Measurements from ENCODE around the gene PTPRE.

Gene PTPRE

DNA sequence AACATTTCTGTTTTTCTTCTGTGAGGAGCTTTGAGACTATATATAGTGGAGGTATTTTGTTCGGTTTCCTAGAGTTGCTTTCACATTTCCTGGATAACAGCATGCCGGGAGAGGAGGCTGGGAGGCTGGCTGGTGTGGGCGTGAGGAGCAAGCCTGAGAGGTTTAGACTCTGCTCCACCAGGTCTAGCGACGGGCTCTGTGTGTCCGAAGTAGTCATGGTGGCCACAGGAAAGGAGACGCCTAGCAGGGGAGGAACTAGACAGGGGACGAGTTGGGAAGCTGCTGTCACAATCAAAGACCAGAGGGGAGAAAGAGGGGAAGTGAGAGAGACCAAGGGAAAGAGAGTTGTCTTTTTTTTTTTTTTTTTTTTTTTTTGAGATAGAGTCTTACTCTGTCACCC, 19.6 kb downstream of the PTPRE start:
- no peak for DNase-seq (ENCODE audit: low spot score)

DNA sequence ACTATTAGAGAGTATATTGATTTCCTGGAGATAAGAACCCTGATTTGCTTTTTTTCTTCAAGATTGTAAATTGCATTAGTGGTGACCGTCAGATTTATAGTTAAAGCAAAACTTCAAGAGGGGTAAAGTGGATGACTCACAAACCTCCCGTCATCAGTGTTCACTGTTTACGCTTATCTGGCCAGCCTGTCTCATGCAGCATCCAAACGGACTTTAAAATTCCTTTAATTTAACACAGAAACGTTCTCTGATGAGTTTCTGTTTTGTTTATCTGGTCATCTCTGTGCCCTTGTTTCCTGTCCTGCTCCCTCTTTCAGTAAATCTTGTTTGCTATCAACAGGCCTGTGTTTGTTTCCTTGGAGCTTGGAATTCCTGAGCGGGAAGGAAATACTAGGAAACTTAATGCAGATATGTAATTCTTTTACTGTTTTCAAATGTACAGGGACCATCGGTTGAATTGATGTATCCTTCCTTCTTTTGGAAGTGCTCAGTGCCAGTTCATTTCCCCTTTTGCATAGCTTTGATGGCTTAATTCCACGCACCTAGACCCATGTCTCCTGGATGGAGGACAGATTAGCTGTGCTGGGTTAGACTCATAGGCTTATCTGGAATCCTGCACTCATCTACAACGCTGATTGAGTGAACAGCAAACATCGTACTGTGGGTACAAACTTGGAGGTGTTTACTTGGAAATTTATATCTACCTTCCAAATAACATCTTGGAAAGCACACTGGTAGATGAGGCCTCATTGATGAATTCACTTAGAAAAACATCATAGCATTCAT, 21.3 kb downstream of the PTPRE start:
- DNase-seq (ENCODE audit: low spot score), result no peak

DNA sequence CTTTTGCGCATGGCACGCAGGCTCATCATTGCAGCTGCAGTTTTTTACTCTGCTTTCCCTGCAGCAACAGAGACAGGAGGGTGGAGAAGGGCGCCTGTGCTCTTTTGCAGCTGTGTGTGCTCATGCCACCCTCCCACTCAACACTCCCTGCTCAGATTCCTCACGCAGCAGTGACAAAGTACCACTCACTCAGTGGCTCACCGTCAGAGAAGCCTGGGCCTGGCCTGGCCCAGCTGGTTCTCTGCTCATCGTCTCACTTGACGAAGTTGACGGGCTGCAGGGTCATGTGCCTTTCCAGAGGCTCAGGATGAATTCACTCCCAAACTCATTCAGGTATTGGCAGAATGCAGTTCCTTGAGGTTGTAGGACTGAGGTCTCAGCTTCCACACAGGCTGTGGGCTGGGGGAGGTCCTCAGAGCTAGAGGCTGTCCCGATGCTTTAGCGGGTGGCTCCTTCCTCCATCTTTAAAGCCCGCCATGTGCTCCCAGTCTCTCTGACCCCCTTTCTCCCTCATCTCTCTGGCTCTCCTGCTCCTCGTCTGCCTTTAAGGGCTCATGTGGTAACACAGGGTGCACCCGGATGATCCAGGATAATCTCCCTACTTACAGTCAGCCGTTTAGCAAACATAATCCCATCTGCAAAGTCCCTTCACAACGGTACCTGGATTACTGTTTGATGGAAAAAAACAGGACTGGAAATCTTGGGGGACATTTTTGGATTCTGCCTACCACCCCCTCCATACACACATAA, 25.8 kb downstream of the PTPRE start:
- no peak for DNase-seq (ENCODE audit: low spot score)

DNA sequence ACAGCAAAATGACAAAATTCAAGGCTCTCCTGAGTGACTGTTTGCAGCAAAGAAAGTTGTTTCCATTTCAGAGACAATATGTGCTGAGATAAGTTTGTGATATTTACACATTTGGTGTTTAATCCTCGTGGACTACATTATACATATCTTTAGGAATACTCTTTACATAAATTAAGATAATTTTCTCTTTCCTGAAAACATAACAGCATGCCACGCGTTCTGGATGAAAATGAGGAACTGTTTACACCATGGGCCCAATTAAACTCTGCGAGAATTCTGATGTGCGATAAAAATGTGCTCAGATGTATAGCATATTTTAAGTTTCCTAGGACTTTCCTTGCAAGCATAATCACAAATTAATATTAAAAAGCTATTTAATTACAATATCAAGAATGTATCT, 26.4 kb downstream of the PTPRE start:
- no peak for DNase-seq (ENCODE audit: low spot score)

DNA sequence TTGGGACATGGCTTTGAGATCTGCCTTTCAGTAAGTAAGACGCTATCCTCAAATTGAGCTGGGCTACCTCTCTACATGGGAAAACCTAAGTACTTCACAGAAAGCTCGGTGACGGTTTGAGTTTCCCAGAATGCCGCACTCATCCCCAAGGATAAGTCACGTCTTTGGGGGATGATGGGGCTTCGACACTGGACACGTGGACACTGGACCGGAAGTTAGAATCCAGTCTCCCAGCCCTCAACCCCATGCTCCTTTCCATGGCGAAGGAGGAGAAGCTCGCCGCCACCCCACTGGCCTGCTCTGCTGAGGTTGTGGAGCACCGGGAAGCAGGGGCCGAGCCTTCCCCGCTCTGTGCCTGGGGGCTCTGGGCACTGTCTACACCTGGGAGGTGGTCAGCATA, 27.5 kb downstream of the PTPRE start:
- no peak for DNase-seq (ENCODE audit: low spot score)

DNA sequence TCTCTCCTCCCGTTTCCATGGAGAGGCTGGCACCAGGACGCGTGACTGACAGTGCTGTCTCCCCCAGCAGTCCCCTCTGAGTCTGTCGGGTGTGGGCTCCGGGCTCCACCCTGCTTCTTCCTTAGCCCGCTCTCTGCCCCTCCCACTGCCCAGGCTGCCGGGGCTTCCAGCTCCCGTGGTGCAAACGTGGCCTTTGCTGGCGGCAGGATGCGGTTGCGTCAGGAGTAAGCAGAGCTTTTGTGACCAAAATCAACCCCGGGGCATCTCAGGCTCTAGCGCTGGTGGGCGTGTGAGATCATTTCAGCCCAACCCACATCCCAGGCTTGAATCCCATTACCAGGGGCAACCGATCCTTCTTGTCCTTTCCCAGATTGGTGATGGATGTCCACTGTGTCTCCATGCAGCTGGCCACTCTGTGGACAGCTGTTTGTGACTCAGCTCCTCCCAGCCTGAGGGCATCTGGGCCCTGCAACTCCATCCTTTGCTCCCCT, 28.2 kb downstream of the PTPRE start:
- DNase-seq (ENCODE audit: low spot score), result no peak

DNA sequence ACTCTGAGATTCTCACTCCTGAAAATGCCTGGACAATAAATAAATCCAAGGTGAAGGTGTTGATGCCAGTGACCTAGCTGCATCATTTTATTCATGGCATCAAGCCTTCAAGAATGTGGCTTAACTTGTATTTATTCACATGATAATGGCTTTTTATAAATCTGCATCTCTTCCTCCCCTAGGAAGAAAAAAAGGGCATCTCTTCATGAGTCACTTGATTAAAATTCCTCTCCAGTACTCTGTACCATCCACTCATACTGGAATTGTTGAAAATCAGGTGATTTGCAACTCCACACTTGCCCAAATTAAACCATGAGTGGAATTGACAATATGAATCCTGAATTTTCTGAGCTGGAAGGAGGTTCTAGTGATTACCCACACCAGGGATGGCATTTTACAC, 30.2 kb downstream of the PTPRE start:
- DNase-seq (ENCODE audit: low spot score), result no peak

DNA sequence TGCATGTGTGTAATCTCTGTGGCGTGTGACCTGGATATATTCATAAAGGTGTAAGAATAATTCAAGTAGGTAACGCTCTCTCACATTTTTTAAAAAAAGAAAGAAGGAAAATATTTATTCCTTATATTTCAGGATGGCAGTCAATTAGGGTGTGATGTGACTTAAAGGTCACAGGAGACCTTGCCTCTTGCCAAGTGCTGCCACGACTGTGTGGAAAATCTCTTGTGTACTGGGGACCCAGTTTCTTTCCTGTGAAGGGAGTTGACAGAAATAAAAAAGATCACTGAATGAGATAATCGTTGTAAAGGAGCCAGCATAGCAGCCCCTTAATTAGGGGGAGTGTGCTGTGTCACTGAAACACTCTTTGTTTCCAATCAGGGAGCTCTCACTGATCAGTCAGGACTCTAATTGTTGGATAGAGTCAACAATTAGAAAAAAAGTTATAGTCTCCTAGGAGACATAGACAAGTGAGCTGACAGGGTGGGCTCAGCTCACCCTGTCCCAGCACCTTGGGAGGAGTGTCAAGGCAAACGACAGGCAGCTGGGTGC, 31.1 kb downstream of the PTPRE start:
- DNase-seq (ENCODE audit: low spot score), result no peak

DNA sequence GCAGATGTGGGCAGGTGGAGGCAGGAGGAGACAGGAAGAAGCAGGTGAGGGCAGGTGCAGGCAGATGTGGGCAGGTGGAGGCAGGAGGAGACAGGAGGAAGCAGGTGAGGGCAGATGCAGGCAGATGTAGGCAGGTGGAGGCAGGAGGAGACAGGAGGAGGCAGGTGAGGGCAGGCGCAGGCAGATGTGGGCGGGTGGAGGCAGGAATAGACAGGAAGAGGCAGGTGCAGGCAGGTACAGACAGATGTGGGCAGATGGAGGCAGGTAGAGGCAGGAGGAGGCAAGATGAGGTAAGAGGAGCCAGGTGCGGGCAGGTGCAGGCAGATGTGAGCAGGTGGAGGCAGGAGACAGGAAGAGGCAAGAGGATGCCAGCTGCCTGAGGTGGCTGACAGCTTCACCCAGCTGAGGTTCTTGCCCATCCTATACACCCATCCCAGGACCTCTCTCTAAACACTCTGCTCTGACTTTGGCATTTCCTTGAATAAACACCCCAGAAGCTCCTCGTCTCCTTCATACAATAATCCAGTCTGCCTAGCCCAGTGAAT, 33.0 kb downstream of the PTPRE start:
- DNase-seq (ENCODE audit: low spot score), result no peak

DNA sequence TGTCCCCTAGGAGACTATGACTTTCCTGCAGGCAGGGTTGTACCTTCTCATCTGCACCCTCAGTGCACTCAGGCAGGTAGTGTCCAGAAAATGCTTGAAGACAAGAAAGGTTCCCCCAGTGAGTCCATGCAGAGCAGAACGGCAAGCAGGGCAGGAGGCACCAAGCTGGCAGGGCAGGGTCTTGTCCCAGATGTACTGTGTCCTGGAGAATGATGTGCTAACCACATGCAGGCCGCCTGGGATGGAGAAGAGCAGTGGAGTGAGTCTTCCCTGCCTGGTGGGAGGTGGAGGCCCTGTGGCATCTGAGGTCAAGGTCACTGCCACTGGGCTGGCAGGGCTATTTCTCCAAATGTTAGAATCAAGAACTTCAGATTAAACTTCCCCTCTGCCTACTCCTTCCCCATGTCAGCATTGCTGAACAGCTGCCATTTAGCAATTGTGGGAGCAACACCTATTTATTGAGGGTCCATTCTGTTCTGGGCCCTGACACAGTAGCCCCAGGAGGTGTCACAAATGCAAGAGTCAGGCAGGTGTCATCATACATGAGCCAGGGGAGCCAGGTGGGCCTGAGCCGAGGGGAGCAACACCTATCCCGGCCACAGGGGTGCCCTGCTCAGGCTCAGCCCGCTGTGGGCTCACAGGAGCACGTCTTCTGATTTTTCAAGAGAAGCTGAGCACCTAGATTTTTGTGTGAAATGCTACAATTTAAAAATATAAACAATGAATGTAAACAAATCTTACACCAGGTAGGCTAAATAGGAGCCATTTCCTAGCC, 34.1 kb downstream of the PTPRE start:
- DNase-seq (ENCODE audit: low spot score), result no peak

DNA sequence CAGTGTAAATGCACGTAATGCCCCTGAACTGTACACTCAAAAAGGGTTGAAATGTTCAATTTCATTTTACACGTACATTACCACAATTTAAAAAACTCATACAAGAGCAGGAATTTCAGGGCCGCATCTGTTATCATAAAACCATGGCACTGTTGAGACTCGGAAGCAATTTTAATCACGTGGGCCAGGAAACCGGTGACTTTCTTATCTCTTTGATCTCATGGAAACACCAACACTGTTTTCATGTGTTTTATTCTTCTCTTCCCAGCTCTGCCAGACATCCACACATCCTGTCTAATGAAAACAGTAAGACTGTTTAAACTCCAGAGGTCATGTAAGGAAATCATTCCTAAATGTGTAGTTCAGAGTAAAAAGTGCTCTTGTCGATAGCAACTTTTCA, 35.9 kb downstream of the PTPRE start:
- DNase-seq (ENCODE audit: low spot score), result no peak

DNA sequence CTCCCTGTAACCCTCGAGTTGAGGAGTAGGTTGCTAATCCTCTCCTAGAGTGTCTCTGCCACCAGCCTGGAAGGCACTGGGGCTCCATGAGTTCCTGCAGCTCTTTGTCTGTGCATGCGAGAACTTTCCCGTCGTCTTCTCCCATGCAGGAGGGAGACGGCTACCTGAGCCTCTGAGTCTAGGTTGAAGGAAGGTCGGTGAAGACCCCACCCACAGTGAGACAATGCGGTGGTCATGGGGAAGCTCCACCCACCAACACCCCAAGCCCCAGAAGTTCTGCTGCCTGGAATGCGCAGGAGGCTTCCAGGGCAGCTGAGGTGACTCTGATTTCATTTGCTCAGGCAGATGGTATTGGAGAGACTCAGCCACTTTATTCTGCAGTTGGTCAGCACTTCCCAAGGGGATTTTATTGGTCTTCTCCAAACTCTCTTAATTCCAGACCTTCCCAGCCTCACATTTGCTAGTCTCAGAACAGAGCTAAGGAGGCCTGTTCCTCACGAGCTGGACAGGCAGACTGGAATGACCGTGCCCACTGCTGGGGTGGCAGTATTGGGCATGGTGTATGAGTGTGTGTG, 36.5 kb downstream of the PTPRE start:
- DNase-seq (ENCODE audit: low spot score), result no peak

DNA sequence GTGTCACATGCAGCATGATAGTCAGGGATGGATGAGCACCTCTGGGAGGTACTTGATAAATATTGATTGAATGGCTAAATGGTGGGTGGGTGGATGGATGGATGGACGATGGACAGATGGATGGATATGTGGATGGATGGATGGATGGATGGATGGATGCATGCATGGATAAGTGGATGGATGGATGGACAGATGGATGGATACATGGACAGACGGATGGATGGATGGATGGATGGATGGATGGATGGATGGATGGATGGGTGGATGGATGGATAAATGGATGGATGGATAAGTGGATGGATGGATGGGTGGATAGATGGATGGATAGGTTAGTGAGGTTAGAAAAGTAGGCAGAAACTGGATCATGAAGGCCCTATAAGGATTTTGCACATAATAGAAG, 37.4 kb downstream of the PTPRE start:
- no peak for DNase-seq (ENCODE audit: low spot score)

DNA sequence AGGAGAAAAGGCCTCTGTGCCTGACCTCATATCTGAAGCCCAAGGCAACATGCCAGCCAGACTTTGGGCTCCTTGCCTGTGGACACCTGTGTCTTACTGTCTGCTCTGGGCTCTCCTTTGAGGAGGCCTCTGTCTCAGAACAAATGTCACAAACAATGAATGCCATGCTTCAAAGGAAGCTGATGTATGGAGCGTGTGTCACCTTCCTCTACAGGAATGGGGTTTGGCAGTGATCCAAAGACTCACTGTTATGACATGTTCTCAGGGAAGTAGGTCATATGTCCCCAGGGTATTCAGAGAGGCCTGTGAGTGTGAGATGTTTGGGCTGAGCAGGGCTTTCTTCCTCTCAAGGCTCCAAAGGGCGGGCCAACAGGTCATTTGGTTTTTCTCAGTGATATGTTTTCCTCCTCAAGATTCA, 38.4 kb downstream of the PTPRE start:
- DNase-seq (ENCODE audit: low spot score), result peak; percentile 79

DNA sequence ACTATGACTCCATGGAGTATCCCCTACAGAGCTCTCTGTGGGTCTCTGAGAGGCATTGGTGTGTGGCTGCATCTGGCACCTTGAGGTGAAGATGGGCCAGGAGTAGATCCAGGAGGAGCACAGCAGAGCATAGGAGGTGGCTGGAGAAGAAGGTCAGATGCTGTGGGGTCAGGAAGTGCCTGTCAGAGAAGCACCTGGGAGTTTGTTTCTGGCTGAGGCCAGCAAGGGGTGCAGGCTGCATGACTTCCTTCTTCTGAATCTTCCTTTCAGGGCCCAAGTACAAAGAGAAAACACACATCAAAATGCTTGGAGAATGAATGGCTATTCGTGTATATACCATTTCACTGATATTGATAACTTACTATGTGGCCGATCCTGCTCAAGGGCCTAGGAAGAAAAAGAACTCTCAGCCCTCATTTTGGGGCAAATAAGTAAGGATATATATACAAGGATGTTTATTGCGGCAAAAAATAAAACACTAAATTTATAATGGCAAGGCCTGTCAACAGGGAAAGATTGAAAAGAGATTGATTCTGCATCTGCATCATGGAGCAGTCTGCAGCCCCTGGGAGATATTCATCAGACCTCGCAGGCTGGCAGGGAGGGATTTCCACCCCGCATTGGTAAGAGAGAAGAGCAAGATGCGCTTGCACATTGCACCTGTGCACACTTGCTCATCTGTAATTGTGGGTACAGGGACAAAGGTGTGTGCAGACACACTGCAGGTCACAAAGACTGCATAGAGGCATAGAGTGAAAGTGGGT, 39.2 kb downstream of the PTPRE start:
- no peak for DNase-seq (ENCODE audit: low spot score)

DNA sequence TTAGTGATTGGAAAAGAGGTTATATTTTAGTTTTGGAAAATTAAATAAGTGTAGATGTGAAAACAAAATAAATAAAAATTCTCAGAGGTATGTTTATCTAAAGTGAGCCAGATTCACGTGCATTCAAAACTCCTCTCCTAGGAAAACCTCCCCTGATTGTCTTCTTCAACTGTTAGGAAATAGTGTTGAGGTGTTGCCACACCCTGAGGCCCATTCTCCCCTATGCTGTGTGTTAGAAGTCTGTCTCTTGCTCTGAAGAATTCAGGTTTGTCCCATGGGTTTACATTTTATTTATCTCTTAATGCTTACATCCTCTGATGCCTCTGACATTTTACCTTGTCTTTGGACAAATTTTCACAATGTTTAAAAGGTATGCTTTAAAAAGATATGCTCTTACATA, 40.3 kb downstream of the PTPRE start:
- DNase-seq (ENCODE audit: low spot score), result no peak

DNA sequence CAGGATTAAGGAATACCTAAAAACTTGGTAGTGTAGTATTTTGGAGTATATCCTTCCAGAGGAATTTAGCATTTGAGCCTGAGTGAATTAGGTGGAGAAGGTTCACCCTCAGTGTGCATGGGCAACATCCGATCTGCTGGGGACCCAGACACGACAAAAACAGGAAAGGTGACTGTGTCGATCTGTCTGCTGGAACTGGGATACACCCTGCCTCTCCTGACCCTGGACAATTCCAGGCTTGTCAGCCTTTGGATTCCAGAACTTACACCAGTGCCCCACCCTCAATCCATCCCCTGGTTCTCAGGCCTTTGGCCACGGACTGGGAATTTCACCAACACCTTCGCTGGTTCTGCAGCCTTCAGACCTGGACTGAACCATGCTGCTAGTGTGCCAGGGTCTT, 41.9 kb downstream of the PTPRE start:
- no peak for DNase-seq (ENCODE audit: low spot score)

DNA sequence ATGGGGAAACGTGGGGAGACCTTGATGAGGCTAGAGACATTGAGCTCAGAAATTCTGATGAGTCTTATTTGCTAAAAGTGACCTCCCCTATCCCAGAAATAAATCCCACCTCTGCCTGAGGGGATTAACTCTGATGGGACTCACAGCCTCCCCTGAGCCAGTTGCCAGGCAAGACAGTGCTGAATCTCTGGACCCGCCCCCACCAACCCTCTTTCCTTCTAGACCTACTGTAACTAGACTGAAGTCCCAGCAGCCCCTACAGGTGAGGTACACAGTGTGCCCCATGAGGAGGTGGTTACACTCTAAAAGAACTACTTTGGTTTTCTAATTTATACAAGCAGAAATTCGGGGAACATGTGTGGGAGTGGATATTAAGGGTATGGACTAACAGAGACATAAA, 42.9 kb downstream of the PTPRE start:
- DNase-seq (ENCODE audit: low spot score), result no peak

DNA sequence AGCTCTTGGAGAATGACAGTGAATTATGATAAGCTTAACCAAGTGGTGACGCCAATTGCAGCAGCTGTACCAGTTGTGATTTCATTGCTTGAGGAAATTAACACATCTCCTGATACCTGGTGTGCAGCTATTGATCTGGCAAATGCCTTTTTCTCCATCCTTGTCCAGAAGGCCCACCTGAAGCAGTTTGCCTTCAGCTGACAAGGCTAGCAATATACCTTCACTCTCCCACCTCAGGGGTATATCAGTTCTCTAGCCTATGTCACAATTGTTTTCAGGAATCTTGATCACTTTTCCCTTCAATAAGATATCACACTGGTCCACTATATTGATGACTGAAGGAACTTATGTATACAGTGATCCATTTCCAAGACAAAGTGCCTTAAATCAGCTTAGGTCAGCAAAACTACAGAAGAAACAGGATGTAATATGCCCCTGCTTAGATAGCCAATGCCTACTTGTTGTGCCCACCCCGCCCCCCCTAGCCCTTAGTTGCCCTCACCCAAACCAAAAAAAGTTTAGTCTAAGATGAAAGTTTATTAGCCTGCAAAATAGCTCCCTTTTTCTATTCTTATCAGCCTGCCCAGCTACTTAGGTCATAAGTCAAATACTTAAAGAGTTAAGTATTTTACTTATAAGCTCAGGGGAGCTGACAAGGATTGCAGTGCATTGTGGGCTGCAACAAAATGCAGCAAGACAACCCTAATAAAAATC, 45.1 kb downstream of the PTPRE start:
- DNase-seq (ENCODE audit: low spot score), result no peak

DNA sequence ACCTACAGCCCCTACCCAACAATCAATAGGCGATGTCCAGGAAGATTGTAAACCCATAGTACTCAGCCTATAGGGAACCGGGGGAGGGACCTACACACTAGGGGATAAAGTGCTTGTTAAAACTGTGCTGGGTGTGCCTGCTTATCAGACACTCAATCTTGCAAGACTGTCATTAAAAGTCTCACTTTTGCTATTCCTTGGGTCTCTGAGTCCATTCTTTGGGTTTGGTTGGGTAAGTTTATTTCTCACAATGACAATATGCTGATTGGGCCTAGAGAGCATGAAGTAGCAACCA, 45.6 kb downstream of the PTPRE start:
- DNase-seq (ENCODE audit: low spot score), result no peak

DNA sequence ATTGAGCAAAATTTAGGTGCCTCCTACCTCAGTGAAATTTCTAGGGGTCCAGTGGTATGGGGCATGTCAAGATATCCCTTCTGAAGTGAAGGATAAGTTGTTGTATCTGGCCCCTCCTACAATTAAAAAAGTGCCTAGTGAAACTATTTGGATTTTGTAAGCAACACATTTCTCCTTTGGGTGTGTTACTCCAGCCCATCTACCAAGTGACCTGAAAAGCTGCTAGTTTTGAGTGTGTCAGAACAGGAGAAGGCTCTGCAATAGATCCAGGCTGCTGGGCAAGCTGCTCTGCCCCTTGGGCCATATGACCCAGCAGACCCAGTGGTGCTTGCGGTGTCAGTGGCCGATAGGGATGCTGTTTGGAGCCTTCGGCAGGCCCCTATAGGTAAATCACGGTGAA, 46.0 kb downstream of the PTPRE start:
- no peak for DNase-seq (ENCODE audit: low spot score)

Data from cerebellar cortex (tissue), 1 donor.